Measurements from ENCODE around the gene SNX22. TPM values are rescaled to one million over a fixed set of nuclear protein-coding genes. Genes with fewer than 3 reads are reported as not detected.

Gene SNX22
- total RNA-seq, 2 experiments from 2014 or later: 0.14 to 0.19 TPM

DNA sequence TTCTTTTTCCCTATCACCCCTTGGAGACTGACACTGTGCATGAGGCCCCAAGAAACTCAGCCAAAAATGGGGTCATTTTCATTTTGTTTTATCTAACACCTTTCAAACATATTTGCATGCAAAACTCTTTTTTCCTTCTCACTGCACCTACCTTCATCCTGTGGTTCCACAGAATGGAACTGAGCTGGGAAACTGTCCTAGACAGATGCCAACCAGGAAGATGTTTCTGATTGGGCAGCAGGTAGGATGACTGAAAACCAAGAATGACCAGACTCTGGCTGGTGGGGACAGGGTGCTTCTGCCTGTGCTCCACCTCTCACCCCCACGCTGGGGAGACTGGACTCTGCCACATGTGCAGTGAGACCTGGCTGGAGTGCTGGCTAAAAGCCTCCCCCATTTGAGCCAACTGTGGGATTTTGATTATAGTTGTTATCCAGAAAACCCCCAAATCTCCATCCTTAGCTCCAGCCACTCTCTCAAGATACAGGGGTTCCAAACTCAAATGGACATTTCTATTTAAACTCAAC lies 6.1 kb downstream of the SNX22 start:
- H3K36me3 Mint-ChIP-seq (ENCODE audit: low read depth): peaks cover 76% of the 10 kb centered on the region
- Histone ChIP-seq H3K36me3 (ENCODE audit: insufficient read depth, low read length) (peaks cover 72% of the 10 kb centered on the region), H3K4me1 (ENCODE audit: insufficient read depth, low read length) (peaks cover 54% of the 10 kb centered on the region), H3K27me3 (ENCODE audit: control insufficient read depth in 1 of 2, insufficient read depth in 2 of 2, low read length in 2 of 2) (peaks cover 6% of the 10 kb centered on the region in 2 experiments), H3K9me3 (ENCODE audit: control insufficient read depth in 1 of 2, insufficient read depth in 1 of 2, low read length in 2 of 2) (no peaks in the 10 kb centered on the region), H3K4me3 (ENCODE audit: low read length) (no peak overlapping the region), H3K27ac (ENCODE audit: low read depth in 1 of 2, low read length in 2 of 2) (no peak overlapping the region)
- no peaks in the 10 kb centered on the region for H3K9me3 Mint-ChIP-seq
- peaks cover 13% of the 10 kb centered on the region for H3K27me3 Mint-ChIP-seq
- no peak for ATAC-seq (ENCODE audit: poor library complexity)
- POLR2A ChIA-PET: interaction anchor here (0.6 kb wide), 1 partner anchor 31 kb away, joined by 3 read pairs; no protein-coding TSS in a partner anchor
- peaks cover 45% of the 10 kb centered on the region for H3K4me1 Mint-ChIP-seq (ENCODE audit: low read depth)
- DNase-seq: no peak
- peak overlapping the region; percentile 57 for H3K27ac Mint-ChIP-seq
- CTCF ChIA-PET: no interaction called here
- TF ChIP-seq, protein P1, sequence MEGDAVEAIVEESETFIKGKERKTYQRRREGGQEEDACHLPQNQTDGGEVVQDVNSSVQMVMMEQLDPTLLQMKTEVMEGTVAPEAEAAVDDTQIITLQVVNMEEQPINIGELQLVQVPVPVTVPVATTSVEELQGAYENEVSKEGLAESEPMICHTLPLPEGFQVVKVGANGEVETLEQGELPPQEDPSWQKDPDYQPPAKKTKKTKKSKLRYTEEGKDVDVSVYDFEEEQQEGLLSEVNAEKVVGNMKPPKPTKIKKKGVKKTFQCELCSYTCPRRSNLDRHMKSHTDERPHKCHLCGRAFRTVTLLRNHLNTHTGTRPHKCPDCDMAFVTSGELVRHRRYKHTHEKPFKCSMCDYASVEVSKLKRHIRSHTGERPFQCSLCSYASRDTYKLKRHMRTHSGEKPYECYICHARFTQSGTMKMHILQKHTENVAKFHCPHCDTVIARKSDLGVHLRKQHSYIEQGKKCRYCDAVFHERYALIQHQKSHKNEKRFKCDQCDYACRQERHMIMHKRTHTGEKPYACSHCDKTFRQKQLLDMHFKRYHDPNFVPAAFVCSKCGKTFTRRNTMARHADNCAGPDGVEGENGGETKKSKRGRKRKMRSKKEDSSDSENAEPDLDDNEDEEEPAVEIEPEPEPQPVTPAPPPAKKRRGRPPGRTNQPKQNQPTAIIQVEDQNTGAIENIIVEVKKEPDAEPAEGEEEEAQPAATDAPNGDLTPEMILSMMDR (IDR thresholded peaks at IDR 0.05): no peak
- intact Hi-C loops (cut with DNase I, micrococcal nuclease): no loop called here
- peak overlapping the region; percentile 38 for H3K4me3 Mint-ChIP-seq

DNA sequence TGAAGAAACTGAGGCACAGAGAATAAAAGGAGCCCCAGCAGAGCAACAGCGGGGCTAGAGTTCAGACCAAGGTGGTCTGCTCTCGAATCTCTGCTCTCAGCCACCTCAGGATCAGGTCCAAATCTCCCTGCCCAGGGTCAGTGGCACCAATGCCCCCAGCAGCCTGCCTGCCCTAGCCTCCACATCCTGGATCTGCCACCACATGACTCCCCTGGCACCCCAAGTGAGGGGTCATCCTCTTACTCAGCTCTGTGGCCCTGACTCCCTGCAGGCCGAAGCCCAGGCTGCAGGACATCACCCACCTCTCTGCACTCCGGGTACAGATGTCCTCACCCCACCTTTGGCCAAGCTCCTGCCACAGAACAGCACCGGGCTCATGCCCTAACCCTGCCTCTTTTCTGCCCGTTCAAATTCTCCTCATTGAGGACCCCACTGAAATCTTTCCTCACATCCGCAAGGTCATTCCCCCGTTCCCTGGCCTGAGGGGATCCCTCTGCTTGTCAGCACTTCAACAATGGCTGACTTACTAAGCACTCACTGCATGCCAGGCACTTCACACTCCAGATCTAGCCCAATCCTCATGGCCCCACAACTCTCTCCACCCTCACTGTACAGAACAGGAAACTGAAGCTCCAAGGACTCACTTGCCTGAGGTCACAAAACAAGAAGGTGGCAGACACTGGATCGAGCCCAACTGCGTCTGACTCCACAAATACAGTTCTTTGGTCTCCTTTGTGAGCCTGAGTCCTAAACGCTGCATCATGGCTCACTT lies 7.0 kb downstream of the SNX22 start:
- Mint-ChIP-seq H3K36me3 (ENCODE audit: low read depth) (peaks cover 73% of the 10 kb centered on the region), H3K27ac (peak overlapping the region; percentile 57), H3K4me3 (peak overlapping the region; percentile 34), H3K27me3 (peaks cover 4% of the 10 kb centered on the region), H3K4me1 (ENCODE audit: low read depth) (peaks cover 40% of the 10 kb centered on the region), H3K9me3 (no peaks in the 10 kb centered on the region)
- Histone ChIP-seq H3K27ac (ENCODE audit: low read depth in 1 of 2, low read length in 2 of 2) (no peak overlapping the region), H3K27me3 (ENCODE audit: control insufficient read depth in 1 of 2, insufficient read depth in 2 of 2, low read length in 2 of 2) (no peaks in the 10 kb centered on the region), H3K9me3 (ENCODE audit: control insufficient read depth in 1 of 2, insufficient read depth in 1 of 2, low read length in 2 of 2) (no peaks in the 10 kb centered on the region), H3K4me1 (ENCODE audit: insufficient read depth, low read length) (peaks cover 49% of the 10 kb centered on the region), H3K36me3 (ENCODE audit: insufficient read depth, low read length) (peaks cover 72% of the 10 kb centered on the region), H3K4me3 (ENCODE audit: low read length) (no peak overlapping the region)
- TF ChIP-seq, protein P1 (IDR thresholded peaks at IDR 0.05): no peak
- POLR2A ChIA-PET: no interaction called here
- intact Hi-C loops (cut with DNase I, micrococcal nuclease): no loop called here
- CTCF ChIA-PET: no interaction called here
- DNase-seq (no peak), ATAC-seq (ENCODE audit: poor library complexity) (no peak)

DNA sequence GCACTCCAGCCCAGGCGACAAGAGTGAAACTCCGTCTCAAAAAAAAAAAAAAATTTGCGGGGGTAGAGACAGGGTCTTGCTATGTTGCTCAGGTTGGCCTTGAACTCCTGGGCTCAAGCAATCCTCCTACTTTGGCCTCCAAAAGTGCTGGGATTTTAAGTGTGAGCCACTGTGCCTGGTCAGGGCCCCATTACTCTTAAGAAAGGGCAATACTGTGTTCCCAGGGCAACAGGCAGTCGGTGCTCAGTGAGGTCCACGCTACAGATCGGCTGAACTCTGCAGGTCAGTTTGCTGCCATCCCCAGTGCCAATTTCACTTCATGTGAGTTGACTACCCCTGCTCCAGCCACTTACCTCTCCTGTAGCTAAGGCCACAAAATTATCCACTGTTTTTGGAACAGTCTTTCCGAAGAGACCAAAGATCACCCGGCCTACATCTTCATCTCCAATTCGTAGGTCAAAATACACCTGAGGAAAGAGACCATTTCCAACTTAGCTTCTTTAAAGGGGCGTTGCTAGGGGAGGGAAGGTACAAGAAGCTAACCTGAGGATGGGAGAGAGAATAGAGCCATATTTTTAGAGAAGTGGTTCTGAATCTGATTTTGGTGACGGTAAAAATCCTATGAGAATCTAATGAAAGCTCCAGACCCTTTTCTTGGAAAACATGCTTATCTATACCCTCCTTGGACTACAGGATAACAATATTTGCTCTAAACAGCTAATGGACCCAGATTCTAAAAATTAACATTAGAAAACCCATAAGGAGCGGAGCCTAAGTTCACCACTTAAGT lies 10.4 kb downstream of the SNX22 start:
- H3K4me1 ChIP-seq (ENCODE audit: insufficient read depth, low read length): peaks cover 58% of the 10 kb centered on the region
- H3K27ac Mint-ChIP-seq: peak overlapping the region; percentile 87
- intact Hi-C loops (cut with DNase I, micrococcal nuclease): loop anchor here (2.0 to 10.0 kb wide), 9 partner anchors 69 to 971 kb away; partner anchors contain the start of genes CIAO2A (in 1 of the 2), CSNK1G1 (in 1 of the 2), HERC1 (in 1 of the 2) and PDCD7 (in 1 of the 2)
- H3K36me3 Mint-ChIP-seq (ENCODE audit: low read depth): peaks cover 44% of the 10 kb centered on the region
- H3K9me3 ChIP-seq (ENCODE audit: control insufficient read depth in 1 of 2, insufficient read depth in 1 of 2, low read length in 2 of 2): no peaks in the 10 kb centered on the region
- ATAC-seq (ENCODE audit: poor library complexity) (no peak), DNase-seq (peak in 1 of 14 experiments; percentile 23)
- peak overlapping the region; percentile 77 for H3K4me3 ChIP-seq (ENCODE audit: low read length)
- POLR2A ChIA-PET: interaction anchor here (0.6 to 4.2 kb wide), 9 partner anchors 9 to 854 kb away, joined by 3 to 48 read pairs (median 10); partner anchors contain the start of genes CIAO2A, CSNK1G1, FBXL22 and SNX1
- H3K27ac ChIP-seq (ENCODE audit: low read depth in 1 of 2, low read length in 2 of 2): peak overlapping the region; percentile 70 to 76
- no peaks in the 10 kb centered on the region for H3K27me3 Mint-ChIP-seq
- H3K36me3 ChIP-seq (ENCODE audit: insufficient read depth, low read length): peaks cover 44% of the 10 kb centered on the region
- TF ChIP-seq, protein P1 (IDR thresholded peaks at IDR 0.05): no peak
- peaks cover 51% of the 10 kb centered on the region for H3K4me1 Mint-ChIP-seq (ENCODE audit: low read depth)
- H3K4me3 Mint-ChIP-seq: peak overlapping the region; percentile 89
- no peaks in the 10 kb centered on the region for H3K9me3 Mint-ChIP-seq
- no peaks in the 10 kb centered on the region for H3K27me3 ChIP-seq (ENCODE audit: control insufficient read depth in 1 of 2, insufficient read depth in 2 of 2, low read length in 2 of 2)
- CTCF ChIA-PET: interaction anchor here (2.8 kb wide), 1 partner anchor 8 kb away, joined by 26 read pairs; no protein-coding TSS in a partner anchor

Measured in CD4-positive, alpha-beta T cell (primary cell).